T follicular helper cell (primary cell): ENCODE data around the gene PRSS16.

Experiments used
- DNase-seq: peaks from one replicate; pipeline ENCODE4 v3.0.0-alpha.2; 2020; ENCODE audit warnings: low read depth

PRSS16 gene

GRCh38 chr6:27287751-27288135 lies 40.2 kb downstream of the PRSS16 start:
- no peak for DNase-seq

- no peak for DNase-seq
Measured at GRCh38 chr6:27288136-27289044, 40.9 kb downstream of the PRSS16 start.

GRCh38 chr6:27290065-27290849 lies 42.8 kb downstream of the PRSS16 start:
- no peak for DNase-seq

- no peak for DNase-seq
Measured at GRCh38 chr6:27290850-27291208, 43.3 kb downstream of the PRSS16 start.

- no peak for DNase-seq
Measured at GRCh38 chr6:27293436-27294098, 46.1 kb downstream of the PRSS16 start.

GRCh38 chr6:27294409-27294808 lies 46.9 kb downstream of the PRSS16 start:
- DNase-seq = no peak

- no peak for DNase-seq
Measured at GRCh38 chr6:27295301-27296079, 48.0 kb downstream of the PRSS16 start.

GRCh38 chr6:27296106-27296783 lies 48.7 kb downstream of the PRSS16 start:
- no peak for DNase-seq

- DNase-seq = no peak
Measured at GRCh38 chr6:27297484-27297856, 50.0 kb downstream of the PRSS16 start.

- DNase-seq = no peak
Measured at GRCh38 chr6:27297857-27298730, 50.6 kb downstream of the PRSS16 start.

GRCh38 chr6:27303613-27304272 lies 56.2 kb downstream of the PRSS16 start:
- DNase-seq = no peak
